ENCODE measurements around the gene CHAD. TPM values are rescaled to one million over a fixed set of nuclear protein-coding genes. Genes with fewer than 3 reads are reported as not detected.

Gene CHAD
- total RNA-seq, 2 donors from 2014 or later, result 0.51 to 1.6 TPM

DNA sequence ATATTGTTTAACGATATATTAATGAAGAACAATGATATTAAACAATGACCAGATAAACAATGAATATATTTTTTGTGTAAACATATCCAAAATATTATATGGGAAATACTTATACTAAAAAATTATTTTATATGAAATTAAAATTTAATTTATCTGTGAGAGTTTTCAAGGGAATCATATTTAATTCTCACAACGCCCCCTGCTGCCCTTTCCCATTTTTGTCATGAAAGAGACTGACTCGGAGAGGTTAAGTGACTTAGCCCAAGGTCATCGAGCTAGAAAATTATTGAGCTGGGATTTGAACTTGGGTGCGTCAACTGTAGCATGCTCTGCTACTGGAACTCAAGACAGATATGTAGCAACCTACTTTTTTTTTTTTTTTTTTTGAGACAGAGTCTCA lies 32.4 kb upstream of the CHAD start:
- 60% methylated on average over 5 of the region's 5 CpGs for WGBS
- H3K36me3 ChIP-seq, result no peaks in the 10 kb centered on the region
- no peak for DNase-seq (ENCODE audit: low spot score)
- H3K4me3 ChIP-seq, result no peak overlapping the region
- intact Hi-C loops (cut with DNase I), result no loop called here
- no peaks in the 10 kb centered on the region for H3K9me3 ChIP-seq
- no peaks in the 10 kb centered on the region for H3K4me1 ChIP-seq (replicated peaks)
- no peak overlapping the region for H3K27ac ChIP-seq
- H3K27me3 ChIP-seq (replicated peaks; ENCODE audit: insufficient read depth), result no peaks in the 10 kb centered on the region
- no peak for TF ChIP-seq POLR2A (IDR thresholded peaks at IDR 0.05)
- TF ChIP-seq CTCF (IDR thresholded peaks at IDR 0.05), result peak in 1 of 4 experiments; percentile 8

DNA sequence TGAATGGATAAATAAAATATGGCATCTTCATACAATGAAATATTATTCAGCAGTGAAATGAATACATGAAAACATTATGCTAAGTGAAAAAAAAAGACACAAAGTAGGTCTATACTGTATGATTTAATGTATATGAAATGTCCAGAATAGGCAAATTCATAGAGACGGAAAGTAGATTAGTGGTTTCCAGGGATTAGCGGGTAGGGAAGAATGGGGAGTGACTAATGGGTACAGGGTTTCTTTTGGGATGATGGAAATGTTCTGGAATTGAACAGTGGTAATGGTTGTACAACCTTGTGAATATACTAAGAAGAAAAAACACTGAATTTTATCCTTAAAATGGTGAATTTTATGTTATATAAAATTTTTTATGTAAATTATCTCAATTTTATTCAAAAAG lies 31.0 kb upstream of the CHAD start:
- Histone ChIP-seq H3K36me3 (no peaks in the 10 kb centered on the region), H3K27me3 (replicated peaks; ENCODE audit: insufficient read depth) (no peaks in the 10 kb centered on the region), H3K27ac (no peak overlapping the region), H3K4me1 (replicated peaks) (no peaks in the 10 kb centered on the region), H3K9me3 (no peaks in the 10 kb centered on the region), H3K4me3 (no peak overlapping the region)
- 100% methylated on average over 2 of the region's 2 CpGs for WGBS
- intact Hi-C loops (cut with DNase I), result no loop called here
- no peak for DNase-seq (ENCODE audit: low spot score)
- no peak for TF ChIP-seq POLR2A (IDR thresholded peaks at IDR 0.05)
- no peak for TF ChIP-seq CTCF (IDR thresholded peaks at IDR 0.05)
- no peak for TF ChIP-seq POLR2AphosphoS5 (IDR thresholded peaks at IDR 0.05)

DNA sequence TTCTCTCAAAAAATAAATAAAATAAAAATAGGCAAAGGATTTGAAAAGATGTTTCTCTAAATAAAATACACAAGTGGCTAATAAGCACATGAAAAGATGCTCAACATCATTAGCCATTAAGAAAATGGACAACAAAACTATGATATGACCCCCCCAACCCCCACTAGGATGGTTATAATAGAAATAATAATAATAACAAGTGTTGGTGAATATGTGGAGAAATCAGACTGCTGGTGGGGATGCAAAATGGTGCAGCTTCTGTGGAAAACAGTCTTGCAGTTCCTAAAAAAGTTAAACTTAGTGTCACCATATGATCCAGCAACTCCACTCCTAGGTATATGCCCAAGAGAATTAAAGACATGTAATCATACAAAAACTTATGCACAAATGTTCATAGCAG lies 30.6 kb upstream of the CHAD start:
- H3K4me1 ChIP-seq (replicated peaks), result no peaks in the 10 kb centered on the region
- DNase-seq (ENCODE audit: low spot score), result no peak
- no peak overlapping the region for H3K27ac ChIP-seq
- H3K9me3 ChIP-seq, result no peaks in the 10 kb centered on the region
- no peaks in the 10 kb centered on the region for H3K27me3 ChIP-seq (replicated peaks; ENCODE audit: insufficient read depth)
- intact Hi-C loops (cut with DNase I), result no loop called here
- H3K36me3 ChIP-seq, result no peaks in the 10 kb centered on the region
- no peak overlapping the region for H3K4me3 ChIP-seq
- TF ChIP-seq POLR2A (IDR thresholded peaks at IDR 0.05) (no peak), POLR2AphosphoS5 (IDR thresholded peaks at IDR 0.05) (no peak), CTCF (IDR thresholded peaks at IDR 0.05) (no peak)

- Histone ChIP-seq H3K9me3 (no peaks in the 10 kb centered on the region), H3K4me3 (no peak overlapping the region), H3K27ac (no peak overlapping the region), H3K27me3 (replicated peaks; ENCODE audit: insufficient read depth) (no peaks in the 10 kb centered on the region), H3K4me1 (replicated peaks) (no peaks in the 10 kb centered on the region), H3K36me3 (no peaks in the 10 kb centered on the region)
- 77% methylated on average over 7 of the region's 7 CpGs for WGBS
- intact Hi-C loops (cut with DNase I), result no loop called here
- TF ChIP-seq CTCF (IDR thresholded peaks at IDR 0.05) (no peak), POLR2AphosphoS5 (IDR thresholded peaks at IDR 0.05) (no peak), POLR2A (IDR thresholded peaks at IDR 0.05) (no peak)
- DNase-seq (ENCODE audit: low spot score), result no peak
Measured at GRCh38 chr17:50498021-50498874, 29.6 kb upstream of the CHAD start.

- no peak for DNase-seq (ENCODE audit: low spot score)
- TF ChIP-seq POLR2AphosphoS5 (IDR thresholded peaks at IDR 0.05), result no peak
- no peak for TF ChIP-seq CTCF (IDR thresholded peaks at IDR 0.05)
- no peak for TF ChIP-seq POLR2A (IDR thresholded peaks at IDR 0.05)
- no peaks in the 10 kb centered on the region for H3K4me1 ChIP-seq (replicated peaks)
- 99% methylated on average over 8 of the region's 8 CpGs for WGBS
- no peaks in the 10 kb centered on the region for H3K27me3 ChIP-seq (replicated peaks; ENCODE audit: insufficient read depth)
- H3K27ac ChIP-seq, result no peak overlapping the region
- H3K9me3 ChIP-seq, result no peaks in the 10 kb centered on the region
- intact Hi-C loops (cut with DNase I), result no loop called here
- H3K36me3 ChIP-seq, result no peaks in the 10 kb centered on the region
- H3K4me3 ChIP-seq, result no peak overlapping the region
Measured at GRCh38 chr17:50495918-50496317, 27.2 kb upstream of the CHAD start.

Data from prostate gland (tissue), 2 donors.